Spinal cord (tissue), 10 donors: ENCODE measurements around the gene HIC2. TPM values are rescaled to one million over a fixed set of nuclear protein-coding genes. Genes with fewer than 3 reads are reported as not detected.
"Not testable (repeated sequence)": the region's sequence is repeated elsewhere in the genome, so short reads cannot be mapped to it uniquely, and the experiment has no call there.

Source experiments
- DNase-seq, 6 donors: peaks; one replicate each; pipeline versions ENCODE4 v3.0.0 to v3.0.0-alpha.2; 2013 to 2015; ENCODE audit warnings: low spot score in 6 of 6, low read depth in 4 of 6
- H3K27ac ChIP-seq: one replicate; pipeline ENCODE4 v1.5.1; 2013; ENCODE audit warnings: low read depth, low read length, control low read depth
- H3K27me3 ChIP-seq: one replicate; pipeline ENCODE4 v1.6.1; 2013; ENCODE audit warnings: low read length; ENCODE audit not compliant: control insufficient read depth, insufficient read depth
- H3K36me3 ChIP-seq: one replicate; pipeline ENCODE4 v1.6.1; 2013; ENCODE audit warnings: low read length; ENCODE audit not compliant: control insufficient read depth, insufficient read depth
- H3K4me1 ChIP-seq: one replicate; pipeline ENCODE4 v1.6.1; 2013; ENCODE audit warnings: low read length; ENCODE audit not compliant: control insufficient read depth, insufficient read depth
- H3K4me3 ChIP-seq: one replicate; pipeline ENCODE4 v1.5.1; 2013; ENCODE audit warnings: low read depth, low read length, control low read depth
- H3K9me3 ChIP-seq: one replicate; pipeline ENCODE4 v1.6.1; 2013; ENCODE audit warnings: low read length; ENCODE audit not compliant: control insufficient read depth, insufficient read depth
- WGBS: methylation state at CpG from one replicate; pipeline ENCODE4 v1.1.5; 2013; ENCODE audit warnings: missing lambda C conversion rate; ENCODE audit not compliant: insufficient coverage; 5-methylcytosine and 5-hydroxymethylcytosine counted together
- polyA plus RNA-seq, 2 donors: library from polyadenylated mRNA; unstranded; fragments of 120-200 nt; gene quantifications; one replicate each; pipeline ENCODE4 v1.2.1, GENCODE V29; 2013; ENCODE audit not compliant: insufficient read length in 2 of 2
- total RNA-seq, 2 donors: library from RNA; depleted of rRNA in 1 of 2; stranded (reverse); fragments of 120-200 nt in 1 of 2; fragments of >200 nt in 1 of 2; gene quantifications; one replicate each; pipeline versions ENCODE4 v1.2.3 to v1.2.4, GENCODE V29; 2013 to 2014
- donor health status: healthy.

HIC2 gene
- total and polyA plus RNA-seq, 4 donors = 3.6 to 8.4 (median 6.4) TPM

DNA sequence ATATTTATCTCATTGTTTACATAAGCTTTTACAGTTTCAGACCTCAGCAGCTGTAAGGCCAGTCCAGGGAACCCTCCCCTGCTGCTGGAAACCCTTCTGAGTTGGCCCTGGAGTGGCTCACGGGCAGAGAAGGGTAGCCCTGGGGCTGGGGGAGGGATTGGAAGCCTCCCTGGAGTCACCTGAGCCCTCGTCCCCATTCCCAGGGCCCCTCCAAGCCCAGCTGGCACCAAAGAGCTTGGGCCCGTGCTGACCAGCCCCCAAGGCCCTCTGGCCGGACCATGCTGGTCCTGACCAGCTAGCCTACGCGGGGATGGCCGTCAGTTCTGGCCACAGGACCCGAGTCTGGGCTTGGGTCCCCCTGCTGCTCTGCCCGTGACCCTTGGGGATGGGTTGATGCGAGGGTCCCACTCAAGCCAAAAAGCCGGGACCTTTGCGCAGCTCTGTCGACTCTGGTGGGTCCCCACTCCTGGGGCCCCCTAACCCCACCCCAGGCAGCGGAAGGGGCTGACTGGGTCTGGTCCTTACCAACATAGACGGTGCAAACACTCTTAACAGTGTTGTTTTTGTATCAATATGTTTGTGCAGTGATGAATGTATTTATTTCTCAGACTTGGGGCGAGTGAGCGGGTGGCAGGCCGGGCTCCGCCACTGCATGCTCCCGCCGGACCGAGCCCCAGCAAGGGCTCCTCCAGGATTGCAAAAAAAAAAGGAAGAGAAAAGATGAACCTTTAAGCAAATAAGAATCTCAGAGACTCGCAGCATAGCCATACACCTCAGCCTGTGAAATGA is 32.6 kb downstream of the HIC2 start:
- 90% methylated on average over 13 of the region's 23 CpGs for WGBS
- no peak for DNase-seq
- no peak overlapping the region for H3K4me3 ChIP-seq

GRCh38 chr22:21450320-21450831 is 33.2 kb downstream of the HIC2 start:
- WGBS = 74% methylated on average over 14 of the region's 19 CpGs
- Histone ChIP-seq H3K4me3 (no peak overlapping the region), H3K27ac (no peak overlapping the region), H3K9me3 (no peaks in the 10 kb centered on the region), H3K36me3 (peaks cover 54% of the 10 kb centered on the region), H3K4me1 (peaks cover 4% of the 10 kb centered on the region), H3K27me3 (no peaks in the 10 kb centered on the region)
- no peak for DNase-seq

More for the DNA sequence above, 32.6 kb downstream of the HIC2 start:
- Histone ChIP-seq H3K9me3 (no peaks in the 10 kb centered on the region), H3K27ac (no peak overlapping the region), H3K27me3 (no peaks in the 10 kb centered on the region), H3K4me1 (peaks cover 10% of the 10 kb centered on the region), H3K36me3 (peaks cover 59% of the 10 kb centered on the region)

DNA sequence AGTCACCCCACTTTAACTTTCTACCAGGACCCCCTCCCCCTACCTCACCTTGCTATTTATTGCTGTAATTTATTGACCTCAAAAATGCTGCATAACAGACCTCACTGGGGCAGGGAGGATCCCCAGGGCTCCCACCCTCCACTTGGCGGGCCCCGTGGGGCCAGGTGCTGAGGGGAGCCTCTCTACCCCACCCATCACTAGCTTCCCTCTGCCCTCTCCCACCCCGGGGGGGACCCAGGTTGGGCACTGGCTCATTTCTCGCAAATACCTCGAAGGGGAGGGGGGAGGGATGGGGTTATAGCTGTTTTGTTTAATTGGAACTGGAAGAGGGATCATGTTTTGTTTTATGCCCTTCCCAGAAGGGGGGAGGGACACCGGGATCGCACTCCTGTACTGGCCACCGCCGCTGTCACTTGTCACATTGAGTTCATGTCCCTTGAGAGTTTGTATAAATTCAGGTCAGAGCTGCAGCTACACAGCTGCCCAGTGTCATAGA is 33.7 kb downstream of the HIC2 start:
- Histone ChIP-seq H3K27ac (no peak overlapping the region), H3K4me1 (peaks cover 4% of the 10 kb centered on the region), H3K4me3 (no peak overlapping the region), H3K36me3 (peaks cover 52% of the 10 kb centered on the region), H3K9me3 (no peaks in the 10 kb centered on the region), H3K27me3 (no peaks in the 10 kb centered on the region)
- DNase-seq = no peak
- WGBS = 57% methylated on average over 3 of the region's 9 CpGs

- Histone ChIP-seq H3K4me3 (no peak overlapping the region), H3K27ac (no peak overlapping the region), H3K36me3 (peaks cover 43% of the 10 kb centered on the region), H3K4me1 (peaks cover 4% of the 10 kb centered on the region), H3K27me3 (no peaks in the 10 kb centered on the region), H3K9me3 (no peaks in the 10 kb centered on the region)
- 71% methylated on average over 5 of the region's 7 CpGs for WGBS
- no peak for DNase-seq
These were observed 34.7 kb downstream of the HIC2 start for GRCh38 chr22:21451545-21452520.

DNA sequence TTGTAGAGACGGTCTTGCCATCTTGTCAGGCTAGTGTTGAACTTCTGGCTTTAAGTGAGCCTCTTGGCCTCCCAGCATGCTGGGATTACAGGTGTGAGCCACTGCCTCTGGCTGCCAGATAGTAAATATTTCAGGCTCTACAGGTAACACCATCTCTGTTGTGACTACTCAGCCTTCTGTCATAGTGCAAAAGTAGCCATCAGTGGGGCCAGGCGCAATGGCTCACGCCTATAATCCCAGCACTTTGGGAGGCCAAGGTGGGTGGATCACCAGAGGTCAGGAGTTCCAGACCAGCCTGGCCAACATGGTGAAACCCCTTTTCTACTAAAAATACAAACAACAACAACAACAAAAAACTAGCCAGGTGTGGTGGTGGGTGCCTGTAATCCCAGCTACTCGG is 35.5 kb downstream of the HIC2 start:
- not testable (repeated sequence) for DNase-seq, H3K27me3 ChIP-seq, H3K27ac ChIP-seq, H3K4me3 ChIP-seq, H3K9me3 ChIP-seq, H3K4me1 ChIP-seq
- H3K36me3 ChIP-seq = peaks cover 34% of the 10 kb centered on the region
- 100% methylated on average over 3 of the region's 4 CpGs for WGBS

DNA sequence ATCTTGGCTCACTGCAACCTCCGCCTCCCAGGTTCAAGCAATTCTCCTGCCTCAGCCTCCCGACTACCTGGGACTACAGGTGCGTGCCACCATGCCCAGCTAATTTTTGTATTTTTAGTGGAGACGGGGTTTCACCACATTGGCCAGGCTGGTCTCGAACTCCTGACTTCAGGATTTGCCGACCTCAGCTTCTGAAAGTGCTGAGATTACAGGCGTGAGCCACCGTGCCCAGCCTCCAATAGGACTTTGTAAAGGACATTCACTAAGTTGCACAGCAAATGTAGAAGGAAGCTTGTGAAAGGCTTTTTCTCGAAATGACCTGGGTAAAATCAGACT is 37.8 kb downstream of the HIC2 start:
- not testable (repeated sequence) for H3K27me3 ChIP-seq, H3K4me3 ChIP-seq, H3K4me1 ChIP-seq, H3K27ac ChIP-seq, DNase-seq, H3K9me3 ChIP-seq
- H3K36me3 ChIP-seq = peaks cover 16% of the 10 kb centered on the region
- whole genome bisulfite sequencing = 98% methylated on average over 7 of the region's 9 CpGs

- no peak for DNase-seq
- 82% methylated on average over 19 of the region's 19 CpGs for WGBS
- Histone ChIP-seq H3K27ac (no peak overlapping the region), H3K9me3 (no peaks in the 10 kb centered on the region), H3K36me3 (peaks cover 10% of the 10 kb centered on the region), H3K4me1 (peaks cover 4% of the 10 kb centered on the region), H3K4me3 (no peak overlapping the region), H3K27me3 (no peaks in the 10 kb centered on the region)
These were observed 38.3 kb downstream of the HIC2 start for GRCh38 chr22:21455334-21456089.

GRCh38 chr22:21457023-21457787 is 40.0 kb downstream of the HIC2 start:
- peaks cover 5% of the 10 kb centered on the region for H3K36me3 ChIP-seq
- H3K9me3 ChIP-seq = no peaks in the 10 kb centered on the region
- no peak for DNase-seq
- H3K27ac ChIP-seq = no peak overlapping the region
- H3K27me3 ChIP-seq = no peaks in the 10 kb centered on the region
- no peaks in the 10 kb centered on the region for H3K4me1 ChIP-seq
- H3K4me3 ChIP-seq = no peak overlapping the region
- WGBS = 88% methylated on average over 16 of the region's 19 CpGs
